ENCODE data around the gene REXO1.
A peak's percentile ranks its signal among the peaks of the same experiment; 100 is the strongest.
"Not testable (repeated sequence)": the region's sequence is repeated elsewhere in the genome, so short reads cannot be mapped to it uniquely, and the experiment has no call there.

The REXO1 gene

DNA sequence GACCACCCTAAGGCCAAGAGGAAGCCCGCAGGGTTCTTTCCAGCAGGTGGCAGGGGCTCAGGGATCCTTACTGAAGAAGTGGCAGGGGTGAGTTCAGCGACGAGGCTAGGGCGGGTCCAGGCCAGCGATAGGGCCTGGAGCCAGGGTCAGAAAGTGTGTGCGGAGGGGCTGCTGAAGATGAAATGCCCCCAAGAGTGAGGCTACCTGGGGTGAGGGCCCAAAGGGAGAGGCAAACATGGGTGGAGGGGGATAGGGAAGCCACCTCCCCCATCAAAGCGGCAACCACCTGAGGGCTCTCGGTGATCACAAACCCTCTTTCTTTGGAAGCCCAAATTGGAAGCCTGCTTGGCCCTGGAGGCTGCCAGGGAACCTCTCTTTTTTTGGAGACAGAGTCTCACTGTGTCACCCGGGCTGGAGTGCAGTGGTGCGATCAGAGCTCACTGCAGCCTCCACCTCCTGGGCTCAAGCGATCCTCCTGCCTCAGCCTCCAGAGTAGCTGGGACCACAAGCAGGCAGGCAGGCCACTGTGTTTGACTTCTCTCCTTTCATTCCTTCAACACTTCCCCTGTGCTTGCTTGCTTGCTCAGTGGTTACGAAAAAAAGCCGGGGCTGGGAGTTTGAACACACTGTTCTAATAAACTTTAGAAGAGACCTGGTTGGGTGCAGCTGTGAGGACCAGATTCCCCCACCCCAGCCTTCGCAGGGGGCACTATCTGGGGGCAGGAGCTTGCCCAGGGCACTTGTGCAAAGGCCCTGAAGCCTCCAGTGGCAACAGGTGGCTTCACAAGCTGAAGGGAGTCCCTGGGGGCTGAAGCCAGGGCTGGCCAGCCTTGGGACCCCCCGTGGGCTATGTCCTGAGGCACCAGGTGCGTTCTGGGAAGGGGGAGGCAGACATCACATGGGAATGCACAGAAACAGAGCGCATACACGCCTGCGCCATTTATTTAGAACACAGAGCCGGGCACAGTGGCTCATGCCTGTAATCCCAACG, 34.8 kb downstream of the REXO1 start:
- DNase-seq (ENCODE audit: low read depth): no peak

- peak; percentile 88 for DNase-seq (ENCODE audit: low read depth)
Measured at GRCh38 chr19:1812426-1813191, 35.7 kb downstream of the REXO1 start.

DNA sequence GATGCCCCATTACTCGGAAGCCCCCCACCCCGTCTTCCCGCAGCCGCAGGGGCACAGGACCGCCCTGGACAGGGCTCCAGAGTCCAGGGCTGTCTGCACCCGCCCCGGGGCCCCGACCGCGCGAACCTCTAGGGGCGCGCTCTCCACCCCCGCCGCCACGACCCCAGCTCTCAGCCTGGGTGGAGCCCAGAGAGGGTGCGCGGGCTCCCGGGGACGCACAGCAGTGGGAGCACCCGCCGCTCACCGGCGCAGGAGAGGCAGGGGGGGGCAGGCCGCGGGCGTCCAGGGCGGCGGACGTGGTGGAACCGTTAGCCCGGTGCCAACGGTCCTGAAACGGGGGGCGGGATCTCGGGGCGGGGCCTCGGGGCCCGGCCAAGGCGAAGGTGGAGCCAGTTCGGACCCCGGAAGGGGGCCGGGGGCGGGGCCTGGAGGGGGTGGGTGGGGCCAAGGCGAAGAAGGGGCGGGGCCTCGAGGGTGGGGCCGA, 36.3 kb downstream of the REXO1 start, which contains the start of gene ATP8B3:
Gene ATP8B3, minus strand, starts transcription at position 335 of the 484 bp plus-strand sequence. CDS start 540 bp downstream, outside the sequence.
- no peak for DNase-seq (ENCODE audit: low read depth)

DNA sequence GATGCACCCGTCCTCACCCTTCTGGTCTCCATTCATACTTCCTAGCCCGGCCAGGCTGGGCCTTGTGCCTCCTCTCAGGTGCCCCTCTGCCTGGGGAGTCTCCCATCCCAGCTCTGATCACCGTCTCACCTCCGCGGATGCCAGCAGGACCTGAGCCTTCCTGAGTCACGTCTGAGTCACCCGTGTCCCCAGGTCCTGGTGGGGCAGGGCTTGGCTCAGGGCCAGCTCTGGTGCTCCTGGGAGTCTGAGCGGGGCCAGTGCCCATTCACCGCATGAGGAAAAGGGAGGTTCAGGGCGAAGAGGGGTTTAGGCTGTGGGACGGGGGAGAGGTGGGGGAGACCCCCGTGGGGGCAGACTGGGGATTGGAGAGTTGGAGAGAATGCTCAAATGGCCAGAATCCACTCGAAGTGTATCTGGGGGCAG, 36.8 kb downstream of the REXO1 start:
- DNase-seq (ENCODE audit: low read depth): peak; percentile 8

DNA sequence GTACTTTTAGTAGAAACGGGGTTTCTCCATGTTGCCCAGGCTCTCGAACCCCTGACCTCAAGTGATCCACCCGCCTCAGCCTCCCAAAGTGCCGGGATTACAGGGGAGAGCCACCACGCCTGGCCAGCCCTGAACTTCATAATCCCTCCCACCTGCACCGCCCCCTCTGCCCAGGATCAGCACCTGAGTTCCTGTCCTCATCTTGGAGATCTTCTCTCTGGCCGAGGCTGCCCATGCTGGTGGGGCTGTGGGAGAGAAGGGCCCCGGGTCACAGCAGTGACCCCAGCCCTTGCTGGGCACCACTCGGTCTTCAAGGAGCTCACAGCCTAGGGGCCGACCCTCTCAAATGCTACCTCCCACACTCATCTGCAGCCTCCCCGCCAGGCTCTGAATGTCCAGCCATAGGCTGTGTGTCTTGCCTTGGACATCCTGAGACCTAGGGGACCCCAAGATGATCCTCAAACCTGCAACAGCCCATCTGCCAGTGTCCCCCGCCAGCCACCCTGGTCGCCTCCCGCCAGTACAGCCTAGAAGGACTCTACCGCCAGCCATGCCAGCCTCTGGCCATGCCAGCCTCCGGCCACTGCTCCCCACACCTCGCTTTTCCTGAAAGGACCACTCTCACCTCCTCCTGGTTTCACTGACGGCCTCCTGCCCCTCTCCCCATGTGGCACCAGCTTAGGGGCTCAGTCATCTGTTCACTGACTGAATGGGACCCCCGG, 37.7 kb downstream of the REXO1 start:
- DNase-seq (ENCODE audit: low read depth): no peak

DNA sequence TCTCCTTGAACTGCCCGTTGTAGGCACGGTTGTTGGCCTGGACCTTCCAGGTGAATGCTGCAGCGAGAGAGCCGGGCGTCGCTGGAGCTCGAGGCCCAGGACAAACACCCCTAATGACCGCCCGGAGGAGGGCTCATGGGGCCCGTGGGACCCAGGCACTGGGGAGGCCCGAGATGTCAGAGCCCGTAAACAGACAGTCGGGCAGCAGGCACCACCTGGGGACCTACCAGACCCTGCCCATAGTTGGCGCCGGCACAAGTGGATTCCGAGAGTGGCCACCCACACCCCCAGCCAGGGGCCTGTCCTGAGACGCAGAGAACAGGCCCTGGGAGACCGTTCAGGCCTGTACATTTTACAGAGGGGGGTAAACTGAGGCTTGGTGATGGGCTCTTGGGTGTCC, 38.6 kb downstream of the REXO1 start:
- no peak for DNase-seq (ENCODE audit: low read depth)

- DNase-seq (ENCODE audit: low read depth): no peak
Measured at GRCh38 chr19:1808395-1808731, 39.9 kb downstream of the REXO1 start.

DNA sequence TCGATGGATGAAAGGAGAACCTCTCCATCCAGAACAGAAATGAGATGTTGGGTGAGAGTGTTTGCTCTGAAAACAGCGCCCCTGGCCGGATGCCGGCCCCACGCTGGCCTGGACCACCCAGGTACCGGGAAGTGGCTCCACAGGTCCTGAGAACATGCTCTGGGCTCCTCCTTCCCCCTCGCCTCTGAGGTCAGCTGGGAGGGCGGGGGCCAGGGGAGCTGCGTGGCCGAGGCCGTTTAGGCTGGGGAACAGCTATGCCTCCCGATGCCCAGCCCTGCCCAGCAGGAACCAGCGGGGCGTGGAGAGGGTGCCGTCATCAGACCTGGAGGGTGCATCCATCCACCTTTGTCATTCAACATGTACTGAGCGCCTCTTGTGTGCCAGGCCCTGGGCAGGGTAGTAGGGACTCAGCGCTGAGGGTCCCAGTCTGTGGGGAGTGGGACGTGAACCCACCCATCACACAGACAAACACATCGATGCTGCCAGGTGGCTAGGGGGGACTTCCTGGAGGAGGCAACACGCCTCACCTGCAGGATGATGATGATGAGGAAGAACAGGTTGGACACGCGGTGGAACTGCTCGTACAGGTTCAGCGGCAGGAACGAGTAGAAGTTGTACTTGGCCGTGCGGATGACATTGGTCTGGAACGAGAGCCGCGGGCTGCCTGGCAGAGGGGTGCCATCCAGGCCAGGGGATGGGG, 40.4 kb downstream of the REXO1 start:
- no peak for DNase-seq (ENCODE audit: low read depth)

DNA sequence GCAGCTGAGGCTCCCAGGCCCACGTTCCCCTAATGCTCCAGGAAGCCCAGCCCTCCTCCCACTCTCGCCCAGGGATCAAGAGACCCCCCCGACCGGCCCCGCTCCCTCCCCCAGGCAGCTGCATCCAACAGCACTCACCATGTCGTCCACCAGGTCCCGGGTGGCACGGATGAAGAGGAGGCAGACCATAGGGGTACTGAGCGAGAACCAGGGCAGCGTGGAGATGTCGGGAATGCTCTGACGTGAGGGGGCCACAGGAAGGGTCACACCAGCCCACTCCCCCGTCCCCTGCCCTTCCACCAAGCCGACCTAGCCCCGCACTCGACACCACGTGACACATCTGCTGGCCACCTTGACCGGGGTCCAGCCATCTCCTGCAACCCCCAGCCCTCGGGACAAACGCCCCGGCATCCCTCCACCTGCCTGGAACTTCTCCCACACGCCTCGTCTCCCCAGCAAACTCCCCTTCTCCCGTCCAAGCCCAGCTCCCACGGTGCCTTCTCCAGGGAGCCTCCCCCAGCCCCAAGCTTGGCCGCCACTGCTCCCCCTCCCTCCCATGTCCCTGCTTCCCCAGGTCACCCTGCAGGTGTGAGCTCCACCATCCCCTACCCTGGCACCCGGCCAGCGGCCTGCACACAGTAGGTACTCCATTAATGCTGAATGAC, 41.1 kb downstream of the REXO1 start:
- DNase-seq (ENCODE audit: low read depth): no peak

DNA sequence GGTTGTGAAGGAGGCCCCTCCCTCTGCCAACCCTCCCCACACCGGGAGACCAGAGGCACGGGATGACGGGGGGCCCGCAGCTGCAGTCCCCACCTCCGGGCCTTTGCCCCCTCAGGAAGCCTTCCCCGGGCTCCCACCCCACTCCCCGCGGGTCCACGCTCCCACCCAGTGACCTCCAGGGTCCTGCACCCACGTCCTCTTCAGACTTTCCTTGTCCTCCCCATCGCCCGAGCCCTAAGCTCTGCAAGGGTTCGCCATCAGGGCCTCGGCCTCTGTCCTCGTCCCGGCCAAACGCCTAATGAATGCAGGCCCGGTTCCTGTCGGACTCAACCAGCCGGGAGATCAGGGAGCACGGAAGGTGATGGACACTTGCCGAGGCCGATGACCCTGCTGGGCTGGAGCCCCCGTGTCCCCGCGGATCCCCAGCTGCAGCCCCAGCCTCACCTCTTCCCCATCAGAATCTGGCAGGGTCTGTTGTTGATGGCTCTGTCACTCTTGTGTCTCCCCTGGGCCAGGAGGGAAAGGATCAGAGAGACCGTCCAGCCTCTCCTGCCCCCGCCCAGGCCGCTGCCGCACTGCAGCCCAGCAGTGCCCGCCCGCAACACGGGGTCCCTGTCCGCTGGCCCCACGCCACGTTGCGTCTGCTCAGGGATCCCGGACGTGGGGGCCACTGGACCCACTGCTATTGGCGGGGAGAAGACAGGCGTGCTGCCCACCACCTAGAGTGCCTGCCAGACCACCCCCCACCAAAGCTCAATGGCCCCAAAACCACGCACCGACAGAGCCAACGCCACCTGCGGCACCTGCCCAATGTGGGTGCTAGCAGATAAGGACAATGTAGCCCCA, 41.9 kb downstream of the REXO1 start:
- DNase-seq (ENCODE audit: low read depth): no peak

- DNase-seq (ENCODE audit: low read depth): no peak
Measured at GRCh38 chr19:1805401-1806183, 42.7 kb downstream of the REXO1 start.

DNA sequence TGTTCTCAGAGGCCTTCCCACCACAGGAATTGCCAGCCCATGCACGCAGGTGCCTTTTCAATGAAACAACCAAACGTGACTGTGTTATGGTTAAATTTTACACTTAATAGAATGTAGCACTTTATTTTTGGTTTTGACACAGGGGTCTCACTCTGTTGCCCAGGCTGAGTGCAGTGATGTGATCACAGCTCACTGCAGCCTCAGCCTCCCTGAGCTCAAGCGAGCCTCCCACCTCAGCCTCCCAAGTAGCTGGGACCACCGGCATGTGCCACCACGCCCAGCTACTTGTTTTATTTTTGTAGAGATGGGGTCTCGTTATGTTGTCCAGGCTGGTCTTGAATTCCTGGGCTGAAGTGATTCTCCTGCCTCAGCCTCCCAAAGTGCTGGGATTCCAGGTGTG, 43.4 kb downstream of the REXO1 start:
- no peak for DNase-seq (ENCODE audit: low read depth)

DNA sequence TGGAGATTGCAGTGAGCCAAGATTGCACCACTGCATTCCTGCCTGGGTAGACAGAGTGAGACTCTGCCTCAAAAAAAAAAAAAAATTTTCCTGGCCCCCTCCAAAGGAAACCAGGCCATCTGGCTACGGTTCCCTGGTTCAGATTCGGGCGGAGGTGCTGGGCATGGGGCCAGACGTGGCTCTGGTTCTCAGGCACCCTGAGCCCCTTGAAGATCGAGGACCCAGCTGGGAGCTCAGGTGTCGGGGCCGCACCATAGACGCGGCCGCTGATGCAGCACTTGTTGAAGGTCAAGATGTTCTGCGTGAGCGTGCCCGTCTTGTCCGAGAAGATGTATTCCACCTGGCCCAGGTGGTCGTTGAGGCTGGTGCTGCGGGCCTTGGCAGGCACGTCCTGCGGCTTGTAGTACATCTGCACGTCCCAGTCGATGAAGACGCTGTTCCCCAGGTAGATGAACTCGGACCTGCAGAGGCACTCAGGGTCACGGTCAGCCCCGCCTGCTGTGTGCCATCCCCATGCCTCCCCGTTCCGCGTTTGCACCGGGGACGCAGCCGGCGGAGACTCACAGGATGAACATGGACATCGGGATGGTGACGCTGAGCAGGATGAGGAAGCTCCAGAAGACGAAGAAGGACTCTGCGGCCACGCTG, 48.5 kb downstream of the REXO1 start:
- no peak for DNase-seq (ENCODE audit: low read depth)

- not testable (repeated sequence) for DNase-seq (ENCODE audit: low read depth)
Measured at GRCh38 chr19:1797313-1797712, 51.0 kb downstream of the REXO1 start.

GRCh38 chr19:1796395-1797142, 51.7 kb downstream of the REXO1 start:
- no peak for DNase-seq (ENCODE audit: low read depth)

DNA sequence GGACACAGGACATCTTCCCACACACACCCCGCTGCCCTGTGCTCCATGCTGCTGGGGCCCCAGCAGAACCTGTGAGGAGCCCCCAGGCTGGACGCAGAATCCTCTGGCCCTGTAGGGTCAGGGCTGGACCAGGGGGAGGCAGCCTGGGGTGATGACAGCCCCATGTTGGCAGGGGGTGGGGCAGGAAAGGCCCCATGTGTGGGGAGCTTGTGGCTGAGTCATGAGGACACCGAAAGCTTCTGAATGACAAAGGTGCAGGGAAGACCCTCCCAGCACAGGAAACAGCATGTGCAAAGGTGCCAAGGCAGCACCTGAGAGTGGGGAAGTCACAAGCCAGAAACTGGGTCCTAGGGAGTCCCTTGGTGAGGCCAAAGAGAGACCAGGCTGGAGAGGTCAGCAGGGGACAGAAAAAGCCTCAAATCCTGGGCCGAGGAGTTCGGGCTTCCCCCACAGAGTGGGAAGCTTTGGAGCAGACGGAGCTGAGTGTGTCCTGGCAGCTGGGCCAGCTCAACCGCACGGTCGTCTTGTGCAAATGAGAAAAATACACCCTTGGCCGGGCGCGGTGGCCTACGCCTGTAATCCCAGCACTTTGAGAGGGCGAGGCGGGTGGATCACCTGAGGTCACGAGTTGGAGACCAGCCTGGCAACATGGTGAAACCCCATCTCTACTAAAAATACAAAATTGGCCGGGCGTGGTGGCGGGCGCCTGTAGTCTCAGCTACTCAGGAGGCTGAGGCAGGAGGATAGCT, 53.7 kb downstream of the REXO1 start:
- DNase-seq (ENCODE audit: low read depth): no peak

- no peak for DNase-seq (ENCODE audit: low read depth)
Measured at GRCh38 chr19:1791879-1792278, 56.4 kb downstream of the REXO1 start.

Measured in fibroblast of the conjunctiva (primary cell).